Esophagus muscularis mucosa (tissue), 4 donors: ENCODE measurements around the gene MTHFD2. TPM values are rescaled to one million over a fixed set of nuclear protein-coding genes. Genes with fewer than 3 reads are reported as not detected.

Experiments
- DNase-seq: peaks from one replicate; pipeline ENCODE4 v3.0.0-alpha.2; 2017; ENCODE audit errors: extremely low spot score
- H3K27ac ChIP-seq, 4 donors: fragments of 200-600 bp; sonication (generic); replicated peaks in 1 of 4; 1 replicate in 3 of 4; 2 replicates in 1 of 4; pipeline ENCODE4 v1.5.1; 2016 to 2019; ENCODE audit warnings: mild to moderate bottlenecking in 1 of 4
- H3K27me3 ChIP-seq, 4 donors: fragments of 200-600 bp; sonication (generic); one replicate each; pipeline versions ENCODE4 v1.5.1 to v1.6.0; 2016 to 2019
- H3K36me3 ChIP-seq, 4 donors: fragments of 200-600 bp; sonication (generic); one replicate each; pipeline ENCODE4 v1.5.1; 2016 to 2019
- H3K4me1 ChIP-seq, 4 donors: fragments of 200-600 bp; sonication (generic); one replicate each; pipeline ENCODE4 v1.5.1; 2016 to 2019
- H3K4me3 ChIP-seq, 4 donors: fragments of 200-600 bp; sonication (generic); 1 replicate in 2 of 4; 2 replicates in 2 of 4; pipeline ENCODE4 v1.5.1; 2016 to 2019; ENCODE audit warnings: mild to moderate bottlenecking in 4 of 4, moderate library complexity in 1 of 4
- H3K9me3 ChIP-seq, 4 donors: fragments of 200-600 bp; sonication (generic); 1 replicate in 3 of 4; 2 replicates in 1 of 4; pipeline ENCODE4 v1.5.1; 2016 to 2019
- EP300 ChIP-seq: sonication (generic); formaldehyde crosslinking; IDR thresholded peaks from one replicate; pipeline ENCODE4 v1.6.1; 2017; ENCODE audit warnings: antibody characterized with exemption
- POLR2A ChIP-seq: fragments of 450-650 bp; IDR thresholded peaks from one replicate; pipeline ENCODE4 v1.6.1; 2017; ENCODE audit warnings: antibody characterized with exemption, moderate library complexity, mild to moderate bottlenecking, low read depth
- POLR2AphosphoS5 ChIP-seq, 2 donors: sonication (generic); formaldehyde crosslinking; IDR thresholded peaks; one replicate each; pipeline ENCODE4 v1.6.1; 2017; ENCODE audit warnings: antibody characterized with exemption in 2 of 2
- WGBS: methylation state at CpG from one replicate; pipeline ENCODE4 v1.1.5; 2018; 5-methylcytosine and 5-hydroxymethylcytosine counted together
- intact Hi-C: fragments of 100-400 bp; cut with DNase I; formaldehyde crosslinking; loops from one replicate; pipeline ENCODE4 v1.15.1; 2023
- total RNA-seq, 4 donors: library from RNA; depleted of rRNA; stranded (reverse); fragments of >200 nt; gene quantifications; one replicate each; pipeline versions ENCODE4 v1.1.0 to v1.2.1, GENCODE V29; 2016
- TF ChIP-seq, protein P1 (sequence below), 3 experiments: fragments of 200-600 bp in 2 of 3; fragments of 450-650 bp in 1 of 3; sonication (generic) in 2 of 3; IDR thresholded peaks; one replicate each; pipeline ENCODE4 v1.5.1; 2017 to 2019; ENCODE audit warnings: antibody characterized with exemption in 3 of 3, mild to moderate bottlenecking in 2 of 3, moderate library complexity in 1 of 3

Gene MTHFD2
- total RNA-seq, 4 donors from 2014 or later = 22.0 to 80.8 (median 43.5) TPM

DNA sequence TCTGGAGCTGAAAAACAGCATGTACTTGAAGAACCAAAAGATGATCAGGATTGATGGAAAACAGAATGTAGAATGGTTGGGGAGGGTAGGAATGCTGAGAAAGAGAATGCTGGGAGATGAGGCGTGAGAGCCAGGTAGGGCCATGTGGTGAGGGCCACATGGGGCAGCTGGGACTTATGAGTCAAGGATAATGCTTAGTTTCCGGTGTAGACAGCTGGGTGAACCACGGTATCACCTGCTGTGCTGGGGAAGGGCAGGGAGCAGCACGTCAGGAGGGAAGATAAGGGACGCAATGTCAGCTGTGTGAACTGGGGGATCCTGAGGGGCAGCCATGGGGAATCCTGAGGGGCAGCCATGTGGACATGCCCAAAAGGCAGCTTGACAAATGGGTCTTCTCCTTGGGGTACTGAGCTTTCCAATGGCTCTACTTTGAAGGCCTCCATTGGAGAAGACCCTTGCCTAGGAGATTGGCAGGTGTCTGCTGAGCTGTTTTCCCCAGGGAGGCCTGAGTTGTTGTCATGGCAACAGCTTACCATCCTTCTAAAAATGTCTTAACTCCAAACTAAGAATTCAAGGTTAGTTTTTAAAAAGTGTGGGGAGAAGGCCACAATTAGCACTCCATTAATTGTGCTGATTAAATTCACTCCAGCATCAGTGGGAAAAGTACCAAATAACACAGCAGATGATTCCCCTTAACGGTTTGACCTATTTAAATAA is 51.1 kb downstream of the MTHFD2 start:
- no peak overlapping the region for H3K4me3 ChIP-seq
- peaks cover 0 to 31% (median 4%) of the 10 kb centered on the region in 4 donors for H3K36me3 ChIP-seq
- WGBS = 75% methylated on average over 6 of the region's 6 CpGs
- no peaks in the 10 kb centered on the region for H3K27me3 ChIP-seq
- H3K4me1 ChIP-seq = no peaks in the 10 kb centered on the region
- no peak overlapping the region for H3K27ac ChIP-seq
- no peaks in the 10 kb centered on the region for H3K9me3 ChIP-seq
- TF ChIP-seq POLR2A (no peak), EP300 (no peak), POLR2AphosphoS5 (IDR thresholded peaks at IDR 0.05) (no peak)
- TF ChIP-seq, protein P1, sequence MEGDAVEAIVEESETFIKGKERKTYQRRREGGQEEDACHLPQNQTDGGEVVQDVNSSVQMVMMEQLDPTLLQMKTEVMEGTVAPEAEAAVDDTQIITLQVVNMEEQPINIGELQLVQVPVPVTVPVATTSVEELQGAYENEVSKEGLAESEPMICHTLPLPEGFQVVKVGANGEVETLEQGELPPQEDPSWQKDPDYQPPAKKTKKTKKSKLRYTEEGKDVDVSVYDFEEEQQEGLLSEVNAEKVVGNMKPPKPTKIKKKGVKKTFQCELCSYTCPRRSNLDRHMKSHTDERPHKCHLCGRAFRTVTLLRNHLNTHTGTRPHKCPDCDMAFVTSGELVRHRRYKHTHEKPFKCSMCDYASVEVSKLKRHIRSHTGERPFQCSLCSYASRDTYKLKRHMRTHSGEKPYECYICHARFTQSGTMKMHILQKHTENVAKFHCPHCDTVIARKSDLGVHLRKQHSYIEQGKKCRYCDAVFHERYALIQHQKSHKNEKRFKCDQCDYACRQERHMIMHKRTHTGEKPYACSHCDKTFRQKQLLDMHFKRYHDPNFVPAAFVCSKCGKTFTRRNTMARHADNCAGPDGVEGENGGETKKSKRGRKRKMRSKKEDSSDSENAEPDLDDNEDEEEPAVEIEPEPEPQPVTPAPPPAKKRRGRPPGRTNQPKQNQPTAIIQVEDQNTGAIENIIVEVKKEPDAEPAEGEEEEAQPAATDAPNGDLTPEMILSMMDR (IDR thresholded peaks at IDR 0.05) = no peak
- intact Hi-C loops = loop anchor here (5.0 to 10.0 kb wide), 2 partner anchors 88 to 145 kb away; no protein-coding TSS in a partner anchor
- DNase-seq = no peak

DNA sequence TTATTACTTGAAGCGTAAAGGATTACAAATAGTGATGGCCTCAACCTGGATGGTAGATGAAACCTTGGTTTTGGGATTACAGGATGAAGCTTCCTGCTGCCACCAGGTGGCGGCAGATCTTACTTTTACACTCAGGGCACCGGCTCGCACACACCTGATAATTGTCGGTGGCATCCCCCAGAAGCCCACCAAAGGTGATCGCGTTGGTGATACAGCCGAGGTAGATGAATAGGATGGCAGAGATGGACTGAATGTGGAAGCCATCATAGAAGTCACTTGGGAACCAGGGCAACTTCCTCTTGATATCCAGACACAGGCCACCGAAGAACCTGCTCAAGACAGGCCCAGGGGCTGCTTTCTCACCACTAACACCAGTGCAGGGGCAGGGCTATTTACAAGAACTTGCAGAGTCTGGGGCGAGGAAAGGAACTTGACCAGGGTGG is 51.8 kb downstream of the MTHFD2 start:
- Histone ChIP-seq H3K27me3 (no peaks in the 10 kb centered on the region), H3K27ac (no peak overlapping the region), H3K4me1 (no peaks in the 10 kb centered on the region), H3K4me3 (no peak overlapping the region), H3K36me3 (peaks cover 0 to 37% (median 4%) of the 10 kb centered on the region in 4 donors), H3K9me3 (no peaks in the 10 kb centered on the region)
- no peak for TF ChIP-seq EP300
- TF ChIP-seq, protein P1 (IDR thresholded peaks at IDR 0.05) = peak; percentile 69 to 76 (median 70)
- intact Hi-C loops = loop anchor here (5.0 to 10.0 kb wide), 2 partner anchors 87 to 145 kb away; no protein-coding TSS in a partner anchor
- 37% methylated on average over 10 of the region's 10 CpGs for WGBS
- DNase-seq = no peak

DNA sequence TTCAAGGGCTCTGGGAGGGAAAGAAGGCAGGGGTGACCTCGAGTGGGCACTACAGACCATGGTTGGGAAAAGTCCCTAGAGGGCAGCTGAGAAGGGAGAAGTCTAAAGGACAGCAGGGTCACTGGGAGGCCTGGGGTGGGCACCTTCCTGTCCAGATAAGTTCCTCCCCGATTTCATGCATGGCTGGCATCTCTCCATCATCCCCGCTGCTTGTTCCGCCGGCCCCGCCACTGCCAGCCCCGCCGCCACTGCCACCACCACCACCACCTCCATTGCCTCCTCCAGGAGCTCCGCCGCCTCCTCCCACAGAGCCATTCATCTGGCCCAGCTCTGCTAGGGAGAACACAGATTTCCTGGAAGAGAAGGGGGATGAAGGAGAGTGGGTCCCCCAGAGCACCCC is 53.6 kb downstream of the MTHFD2 start:
- WGBS = 81% methylated on average over 10 of the region's 10 CpGs
- DNase-seq = no peak
- intact Hi-C loops = loop anchor here (5.0 to 10.0 kb wide), 2 partner anchors 85 to 143 kb away; no protein-coding TSS in a partner anchor

DNA sequence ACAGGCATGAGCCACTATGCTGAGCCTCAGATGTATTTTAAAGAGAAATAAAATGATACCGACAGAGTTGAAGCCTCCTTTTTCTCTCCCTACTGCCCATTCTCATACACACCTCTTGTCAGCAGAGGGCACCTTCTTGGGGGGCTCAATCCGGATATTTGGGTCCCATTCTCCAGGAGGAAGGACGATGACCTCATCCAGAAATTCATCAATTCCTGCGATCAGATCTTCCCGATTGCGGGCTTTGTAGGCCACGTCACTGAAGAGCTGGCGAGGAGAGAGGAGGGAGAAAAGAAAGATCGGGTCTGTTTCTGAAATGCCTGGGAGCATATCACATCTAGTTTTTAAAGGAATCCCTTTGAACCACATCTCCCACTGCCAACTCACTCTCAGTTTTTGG is 54.4 kb downstream of the MTHFD2 start:
- no peak overlapping the region for H3K4me3 ChIP-seq
- H3K36me3 ChIP-seq = peaks cover 0 to 34% (median 6%) of the 10 kb centered on the region in 4 donors
- TF ChIP-seq, protein P1 (IDR thresholded peaks at IDR 0.05) = no peak
- no peak for TF ChIP-seq POLR2AphosphoS5 (IDR thresholded peaks at IDR 0.05)
- TF ChIP-seq EP300 = no peak
- no peak for TF ChIP-seq POLR2A
- H3K9me3 ChIP-seq = no peaks in the 10 kb centered on the region
- intact Hi-C loops = loop anchor here (5.0 to 10.0 kb wide), 2 partner anchors 84 to 142 kb away; no protein-coding TSS in a partner anchor
- no peaks in the 10 kb centered on the region for H3K4me1 ChIP-seq
- DNase-seq = no peak
- H3K27me3 ChIP-seq = no peaks in the 10 kb centered on the region
- H3K27ac ChIP-seq = no peak overlapping the region
- WGBS = 84% methylated on average over 9 of the region's 9 CpGs

More for the DNA sequence above, 53.6 kb downstream of the MTHFD2 start:
- no peaks in the 10 kb centered on the region for H3K27me3 ChIP-seq
- H3K27ac ChIP-seq = no peak overlapping the region
- H3K36me3 ChIP-seq = peaks cover 0 to 36% (median 6%) of the 10 kb centered on the region in 4 donors
- TF ChIP-seq POLR2A (no peak), POLR2AphosphoS5 (IDR thresholded peaks at IDR 0.05) (no peak)
- TF ChIP-seq, protein P1 (IDR thresholded peaks at IDR 0.05) = no peak
- no peak overlapping the region for H3K4me3 ChIP-seq
- H3K4me1 ChIP-seq = no peaks in the 10 kb centered on the region
- H3K9me3 ChIP-seq = no peaks in the 10 kb centered on the region
